Activated CD4-positive, alpha-beta T cell treated with anti-CD3 and anti-CD28 coated beads for 24 hours (primary cell): ENCODE results near the gene DEPDC5.
"Not testable (repeated sequence)": the region's sequence is repeated elsewhere in the genome, so short reads cannot be mapped to it uniquely, and the experiment has no call there.

Experiments
- DNase-seq, 2 donors: peaks; one replicate each; pipeline ENCODE4 v3.0.0-alpha.2; 2020; ENCODE audit warnings: low read depth in 2 of 2

DEPDC5 gene

GRCh38 chr22:31815383-31815814 is 61.6 kb downstream of the DEPDC5 start:
- not testable (repeated sequence) for DNase-seq

DNA sequence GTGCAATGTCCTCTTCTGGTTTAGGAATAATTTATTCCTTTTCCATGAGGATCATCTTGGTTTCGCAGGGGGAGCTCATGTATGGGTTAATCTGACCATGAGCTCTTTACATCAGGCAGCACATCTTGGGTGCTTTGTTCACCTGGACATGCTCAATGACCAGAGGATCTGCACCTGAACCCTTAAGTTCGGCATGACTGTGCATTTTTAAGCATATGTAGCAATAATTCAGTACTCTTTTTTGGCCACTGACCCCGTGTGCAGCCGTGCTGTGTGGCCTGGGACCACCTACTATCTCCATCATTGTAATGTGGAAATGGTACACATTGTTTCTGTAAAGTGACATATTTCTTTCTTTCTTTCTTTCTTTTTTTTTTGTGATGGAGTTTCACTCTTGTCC is 62.9 kb downstream of the DEPDC5 start:
- DNase-seq = no peak

- peak in 1 of 2 donors; percentile 16 for DNase-seq
Measured at GRCh38 chr22:31818481-31819392, 64.9 kb downstream of the DEPDC5 start.

DNA sequence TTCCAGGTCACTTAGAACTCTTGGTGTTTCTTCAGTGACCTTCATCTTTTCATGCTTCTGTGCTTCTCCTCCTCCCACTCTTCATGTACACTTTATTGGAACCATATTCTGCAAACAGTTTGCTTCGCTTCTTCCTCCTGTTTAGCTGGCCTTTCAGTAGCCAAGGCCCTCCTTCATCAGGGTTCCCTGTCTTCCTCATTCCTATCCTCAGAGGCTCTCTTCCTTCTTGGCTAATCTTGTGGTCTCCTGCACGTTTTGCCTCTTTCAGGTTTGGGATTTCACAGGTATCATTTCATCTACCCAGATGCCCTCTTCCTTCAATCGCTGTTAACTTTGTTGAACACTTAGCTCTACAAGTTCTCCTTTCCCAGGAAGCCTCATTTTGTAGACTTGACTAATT is 66.8 kb downstream of the DEPDC5 start:
- no peak for DNase-seq

GRCh38 chr22:31821572-31821971 is 67.8 kb downstream of the DEPDC5 start:
- DNase-seq = no peak

DNA sequence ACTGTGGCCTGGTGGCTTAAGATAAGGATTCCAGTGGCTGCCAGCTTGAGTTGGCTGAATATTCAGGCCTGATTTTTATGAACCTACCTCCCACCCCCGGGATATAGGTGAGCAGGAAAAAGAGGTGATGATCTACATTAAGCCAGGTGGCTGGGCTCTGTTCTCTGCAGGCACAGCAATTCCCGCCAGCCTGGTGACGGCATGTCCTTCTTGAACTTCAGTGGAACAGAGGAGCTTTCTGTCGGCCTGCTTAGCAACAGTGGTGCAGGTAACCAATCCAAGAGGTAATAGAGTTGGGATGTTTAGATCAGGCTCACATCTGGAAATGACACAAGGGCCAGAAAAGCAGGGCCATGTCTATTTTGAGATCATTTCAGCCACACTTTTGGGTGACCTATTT is 68.7 kb downstream of the DEPDC5 start:
- no peak for DNase-seq

- no peak for DNase-seq
Measured at GRCh38 chr22:31825513-31825912, 71.7 kb downstream of the DEPDC5 start.

DNA sequence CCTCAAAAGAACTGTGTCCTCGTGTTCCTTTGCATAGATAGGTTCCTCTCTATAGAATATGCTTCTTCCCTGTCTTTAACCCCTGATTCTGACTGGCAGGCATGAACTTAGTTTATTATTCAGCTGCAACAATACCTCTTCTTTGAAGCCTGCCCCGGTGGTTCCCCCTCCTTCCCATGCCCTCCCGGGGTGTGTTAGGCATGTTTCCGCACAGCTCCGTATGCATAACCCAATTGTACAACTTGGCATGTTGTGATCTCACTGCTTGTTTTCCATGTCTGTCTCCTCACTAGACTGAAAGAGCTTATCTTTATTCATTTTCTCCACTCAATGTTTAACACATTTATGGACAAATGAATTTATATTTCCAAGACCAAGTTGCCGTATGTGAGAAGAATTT is 72.6 kb downstream of the DEPDC5 start:
- no peak for DNase-seq

- no peak for DNase-seq
Measured at GRCh38 chr22:31828739-31829138, 74.9 kb downstream of the DEPDC5 start.

- peak; percentile 16 to 50 for DNase-seq
Measured at GRCh38 chr22:31829505-31829904, 75.7 kb downstream of the DEPDC5 start.

- no peak for DNase-seq
Measured at GRCh38 chr22:31830721-31831070, 76.9 kb downstream of the DEPDC5 start.

- DNase-seq = no peak
Measured at GRCh38 chr22:31833930-31834329, 80.1 kb downstream of the DEPDC5 start.

GRCh38 chr22:31836010-31836409 is 82.2 kb downstream of the DEPDC5 start:
- DNase-seq = no peak

- DNase-seq = no peak
Measured at GRCh38 chr22:31838917-31839316, 85.1 kb downstream of the DEPDC5 start.

DNA sequence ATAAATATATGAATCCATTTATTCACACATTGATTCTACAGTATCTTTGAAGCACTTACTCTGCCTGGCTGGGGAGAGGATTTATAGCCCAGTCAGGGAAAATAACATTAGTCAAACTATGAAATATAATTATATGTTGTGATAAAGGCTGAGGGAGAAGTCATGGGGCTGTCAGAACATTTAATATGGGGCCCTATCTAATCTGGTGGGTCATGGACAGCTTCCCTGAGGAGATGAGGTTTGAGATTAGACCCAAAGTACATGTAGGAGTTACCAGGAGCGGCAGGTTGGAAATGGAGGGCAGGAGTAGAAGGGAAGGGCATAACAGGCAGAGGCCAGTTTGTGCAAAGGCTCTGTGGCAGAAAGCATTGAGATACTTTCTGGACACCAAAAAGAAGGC is 86.2 kb downstream of the DEPDC5 start:
- no peak for DNase-seq

GRCh38 chr22:31840585-31840984 is 86.8 kb downstream of the DEPDC5 start:
- DNase-seq = no peak

DNA sequence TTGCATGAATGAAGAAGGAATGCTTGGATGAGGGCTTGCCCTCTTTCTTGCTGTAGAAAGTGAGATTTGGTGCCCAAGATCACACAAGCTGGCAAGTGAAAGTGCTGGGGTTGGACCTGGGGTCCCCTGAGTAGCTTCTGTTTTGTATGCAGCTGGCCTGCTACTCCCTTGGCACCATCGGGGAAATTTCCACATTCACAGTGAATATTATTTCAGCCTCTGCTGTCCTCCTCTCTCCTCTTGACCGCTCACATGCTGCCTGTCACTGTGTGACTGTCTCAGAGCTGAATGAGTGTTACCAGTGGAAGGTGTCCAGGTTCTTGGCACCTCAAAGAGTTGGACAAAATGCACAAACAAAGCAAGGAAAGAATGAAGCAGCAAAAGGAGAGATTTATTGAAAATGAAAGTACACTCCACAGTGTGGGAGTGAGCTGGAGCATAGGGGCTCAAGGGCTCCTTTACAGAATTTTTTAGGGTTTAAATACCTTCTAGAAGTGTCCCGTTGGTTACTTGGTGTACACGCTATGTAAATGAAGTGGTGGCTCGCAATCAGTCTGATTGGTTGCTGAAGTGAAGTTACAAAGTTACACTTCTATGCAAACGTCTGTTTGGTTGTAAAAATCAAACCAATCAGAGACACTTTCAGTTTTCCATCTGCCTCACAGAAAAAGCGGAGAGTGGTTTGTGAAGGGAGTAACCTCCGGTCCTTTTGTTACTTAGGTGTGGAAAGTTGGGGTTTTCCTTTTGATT is 87.4 kb downstream of the DEPDC5 start:
- no peak for DNase-seq

- DNase-seq = no peak
Measured at GRCh38 chr22:31843526-31843925, 89.7 kb downstream of the DEPDC5 start.

DNA sequence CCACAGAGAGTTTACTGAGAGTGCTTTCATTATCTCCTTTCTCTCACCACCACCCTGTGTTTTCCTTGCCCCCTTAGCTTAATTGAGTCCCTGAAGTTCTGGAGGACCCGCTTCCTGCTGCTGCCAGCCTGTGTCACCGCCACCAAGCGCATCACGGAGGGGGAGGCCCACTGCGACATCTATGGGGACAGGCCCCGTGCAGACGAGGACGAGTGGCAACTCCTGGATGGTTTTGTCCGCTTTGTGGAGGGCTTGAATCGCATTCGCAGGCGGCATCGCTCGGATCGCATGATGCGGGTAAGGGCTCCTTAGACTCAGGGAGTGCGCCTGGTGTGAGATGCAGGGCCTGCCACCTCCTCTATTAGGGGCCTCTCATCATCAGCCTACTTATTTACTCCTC is 91.1 kb downstream of the DEPDC5 start:
- DNase-seq = no peak

DNA sequence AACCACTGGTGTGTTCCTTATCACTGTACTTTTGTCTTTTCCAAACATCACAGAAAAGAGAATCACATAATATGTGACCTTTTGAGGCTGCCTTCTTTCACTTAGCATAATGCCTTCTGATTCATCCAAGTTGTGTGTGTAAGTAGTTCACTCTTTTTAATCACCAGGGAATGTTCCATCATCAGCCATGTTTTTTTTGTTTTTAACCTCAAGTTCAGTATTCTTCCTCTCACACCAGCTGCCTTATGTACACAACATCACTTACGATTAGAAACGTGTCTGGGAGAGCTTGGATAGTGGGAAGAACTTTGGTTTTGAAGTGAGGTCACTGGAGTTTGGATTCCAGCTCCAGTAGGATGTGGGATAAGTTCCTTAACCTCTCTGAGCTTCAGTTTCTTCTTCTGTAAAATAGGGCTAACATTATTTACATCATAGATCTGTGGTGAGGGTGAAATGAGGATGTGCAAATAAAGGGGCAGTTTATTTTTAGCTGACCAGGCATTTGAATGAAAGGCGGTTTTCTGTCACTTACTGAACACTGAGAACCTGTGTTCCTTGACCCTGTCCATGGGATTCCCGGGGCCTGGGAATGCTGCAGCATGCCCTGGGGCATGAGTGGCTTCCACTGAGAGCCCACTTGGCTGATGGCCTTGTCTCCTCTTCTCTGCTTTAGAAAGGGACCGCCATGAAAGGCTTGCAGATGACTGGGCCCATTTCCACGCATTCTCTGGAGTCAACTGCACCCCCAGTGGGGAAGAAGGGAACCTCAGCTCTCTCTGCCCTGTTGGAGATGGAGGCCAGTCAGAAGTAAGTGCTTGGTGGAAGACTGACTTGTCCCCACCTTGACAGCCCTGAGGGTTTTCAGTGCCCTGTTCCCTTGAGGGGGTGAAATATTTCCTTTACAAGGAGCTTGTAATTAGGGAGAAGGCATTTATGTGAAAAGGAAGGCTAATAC is 92.6 kb downstream of the DEPDC5 start:
- DNase-seq = no peak

- DNase-seq = no peak
Measured at GRCh38 chr22:31848411-31848810, 94.6 kb downstream of the DEPDC5 start.

GRCh38 chr22:31850135-31850534 is 96.3 kb downstream of the DEPDC5 start:
- no peak for DNase-seq
